Measurements from ENCODE around the gene SALL4.
"Not testable (repeated sequence)": the region's sequence is repeated elsewhere in the genome, so short reads cannot be mapped to it uniquely, and the experiment has no call there.

SALL4 gene

GRCh38 chr20:51766994-51767866 is 35.1 kb downstream of the SALL4 start:
- no peak for DNase-seq (ENCODE audit: low read depth in 1 of 2, low spot score in 1 of 2)

DNA sequence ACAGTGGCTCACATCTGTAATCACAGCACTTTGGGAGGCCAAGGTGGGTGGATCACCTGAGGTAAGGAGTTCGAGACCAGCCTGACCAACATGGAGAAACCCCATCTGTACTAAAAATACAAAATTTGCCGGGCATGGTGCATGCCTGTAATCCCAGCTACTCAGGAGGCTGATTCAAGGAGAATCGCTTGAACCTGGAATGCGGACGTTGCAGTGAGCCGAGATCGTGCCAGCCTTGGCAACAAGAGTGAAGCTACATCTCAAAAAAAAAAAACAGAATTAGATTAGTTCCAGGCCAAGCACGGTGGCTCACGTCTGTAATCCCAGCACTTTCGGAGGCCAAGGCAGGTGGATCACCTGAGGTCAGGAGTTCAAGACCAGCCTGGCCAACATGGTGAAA is 36.9 kb downstream of the SALL4 start:
- not testable (repeated sequence) for DNase-seq (ENCODE audit: low read depth in 1 of 2, low spot score in 1 of 2)

DNA sequence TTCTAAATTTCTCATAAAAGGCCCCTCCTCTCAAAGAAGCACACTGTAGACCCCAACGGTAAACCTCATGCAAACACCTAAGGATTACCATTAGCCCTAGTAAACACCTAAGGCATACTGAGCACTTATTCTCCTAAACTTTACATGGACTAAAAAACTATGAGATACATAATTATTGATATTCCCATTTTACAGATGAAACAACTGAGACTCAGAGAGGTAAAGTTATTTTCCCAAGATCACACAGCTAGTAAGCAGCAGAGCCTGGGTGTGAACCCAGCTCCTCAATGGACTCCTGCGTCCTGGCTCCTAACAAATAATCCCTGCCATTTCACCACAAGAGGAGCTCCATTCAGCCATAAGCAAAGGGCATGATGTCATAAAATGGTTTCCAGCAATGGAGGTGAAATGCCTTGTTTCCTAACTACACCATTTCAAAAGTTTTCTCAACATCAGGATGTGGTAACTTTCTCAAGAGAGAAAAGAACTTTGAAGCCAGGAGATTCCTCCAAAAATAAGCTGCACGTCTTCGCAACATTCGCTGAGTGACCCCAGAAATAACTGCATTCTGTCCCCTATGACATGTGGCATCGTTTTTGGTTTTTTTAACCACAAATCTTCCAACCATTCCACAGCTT is 38.2 kb downstream of the SALL4 start:
- no peak for DNase-seq (ENCODE audit: low read depth in 1 of 2, low spot score in 1 of 2)

- DNase-seq (ENCODE audit: low read depth in 1 of 2, low spot score in 1 of 2): no peak
Measured at GRCh38 chr20:51760905-51761546, 41.3 kb downstream of the SALL4 start.

GRCh38 chr20:51759769-51760510 is 42.4 kb downstream of the SALL4 start:
- DNase-seq (ENCODE audit: low read depth in 1 of 2, low spot score in 1 of 2): no peak

DNA sequence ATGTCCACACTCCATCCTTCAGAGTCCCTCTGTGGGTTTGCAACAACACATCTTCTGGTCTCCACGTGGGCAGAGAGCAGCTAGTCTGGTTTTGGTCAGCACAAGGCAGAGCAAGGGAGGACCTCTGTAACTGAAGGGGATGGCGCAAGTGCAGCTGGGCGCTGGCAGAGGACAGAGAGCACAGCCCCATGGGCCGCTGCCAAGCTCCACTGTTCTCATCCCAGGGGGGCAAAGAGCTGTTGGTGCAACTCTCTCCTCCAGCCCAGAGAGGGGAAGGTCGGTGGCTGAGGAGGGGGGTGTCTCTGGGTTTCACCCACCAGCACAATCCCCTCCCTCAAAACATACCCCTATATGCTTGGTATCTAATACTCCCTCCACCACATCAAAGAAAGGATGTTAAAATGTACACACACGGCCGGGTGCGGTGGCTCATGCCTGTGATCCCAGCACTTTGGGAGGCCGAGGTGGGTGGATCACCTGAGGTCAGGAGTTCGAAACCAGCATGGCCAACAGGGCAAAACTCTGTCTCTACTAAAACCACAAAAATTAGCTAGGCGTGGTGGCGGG is 43.3 kb downstream of the SALL4 start:
- DNase-seq (ENCODE audit: low read depth in 1 of 2, low spot score in 1 of 2): no peak

DNA sequence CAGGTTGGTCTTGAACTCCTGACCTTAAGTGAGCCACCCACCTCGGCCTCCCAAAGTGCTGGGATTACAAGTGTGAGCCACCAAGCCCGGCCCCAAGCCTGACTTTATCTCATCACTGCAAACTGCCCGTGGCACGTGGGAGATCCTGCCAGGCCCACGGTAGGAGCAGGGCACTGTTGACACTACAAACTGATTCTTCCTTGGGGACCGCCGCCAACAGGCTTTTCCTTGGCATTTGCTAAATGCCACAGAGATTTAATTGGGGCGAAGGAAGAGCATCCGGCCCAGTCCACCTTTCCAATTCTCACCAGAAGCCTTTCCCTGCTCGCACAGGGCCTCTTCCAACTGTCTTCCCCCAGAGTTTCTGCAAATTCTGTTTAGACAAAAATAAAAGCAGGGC is 45.1 kb downstream of the SALL4 start:
- no peak for DNase-seq (ENCODE audit: low read depth in 1 of 2, low spot score in 1 of 2)

- DNase-seq (ENCODE audit: low read depth in 1 of 2, low spot score in 1 of 2): no peak
Measured at GRCh38 chr20:51756653-51757052, 45.7 kb downstream of the SALL4 start.

GRCh38 chr20:51753220-51753619 is 49.1 kb downstream of the SALL4 start:
- DNase-seq (ENCODE audit: low read depth in 1 of 2, low spot score in 1 of 2): not testable (repeated sequence)

DNA sequence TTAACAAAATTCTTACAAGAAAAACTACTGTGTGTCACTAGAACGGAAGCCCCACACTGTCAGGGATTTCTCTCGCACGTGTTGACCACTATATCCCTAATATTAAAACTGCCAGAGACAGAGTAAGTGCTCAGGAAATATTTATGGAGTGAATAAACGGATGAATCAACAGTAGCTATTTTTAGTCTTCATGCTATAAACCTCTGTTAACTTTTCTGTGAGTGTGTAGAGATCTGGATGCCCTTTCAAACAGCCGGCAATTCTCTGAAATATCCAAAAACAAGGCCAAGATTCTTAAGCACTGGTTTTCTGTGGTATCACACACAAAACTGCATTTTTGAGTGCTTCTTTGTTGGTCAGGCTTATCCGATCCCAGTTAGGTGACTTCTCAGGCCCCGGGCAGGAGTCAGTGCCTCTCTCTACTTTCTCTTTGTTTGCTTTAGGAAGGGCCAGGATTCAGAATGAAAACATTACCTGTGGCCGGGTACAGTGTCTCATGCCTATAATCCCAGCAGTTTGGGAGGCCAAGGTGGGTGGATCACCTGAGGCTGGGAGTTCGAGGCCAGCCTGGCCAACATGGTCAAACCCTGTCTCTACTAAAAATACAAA is 49.9 kb downstream of the SALL4 start:
- no peak for DNase-seq (ENCODE audit: low read depth in 1 of 2, low spot score in 1 of 2)

GRCh38 chr20:51750770-51751388 is 51.4 kb downstream of the SALL4 start:
- DNase-seq (ENCODE audit: low read depth in 1 of 2, low spot score in 1 of 2): no peak

GRCh38 chr20:51750037-51750769 is 52.1 kb downstream of the SALL4 start:
- DNase-seq (ENCODE audit: low read depth in 1 of 2, low spot score in 1 of 2): no peak

- DNase-seq (ENCODE audit: low read depth in 1 of 2, low spot score in 1 of 2): no peak
Measured at GRCh38 chr20:51749674-51750036, 52.7 kb downstream of the SALL4 start.

- no peak for DNase-seq (ENCODE audit: low read depth in 1 of 2, low spot score in 1 of 2)
Measured at GRCh38 chr20:51747182-51747911, 55.0 kb downstream of the SALL4 start.

DNA sequence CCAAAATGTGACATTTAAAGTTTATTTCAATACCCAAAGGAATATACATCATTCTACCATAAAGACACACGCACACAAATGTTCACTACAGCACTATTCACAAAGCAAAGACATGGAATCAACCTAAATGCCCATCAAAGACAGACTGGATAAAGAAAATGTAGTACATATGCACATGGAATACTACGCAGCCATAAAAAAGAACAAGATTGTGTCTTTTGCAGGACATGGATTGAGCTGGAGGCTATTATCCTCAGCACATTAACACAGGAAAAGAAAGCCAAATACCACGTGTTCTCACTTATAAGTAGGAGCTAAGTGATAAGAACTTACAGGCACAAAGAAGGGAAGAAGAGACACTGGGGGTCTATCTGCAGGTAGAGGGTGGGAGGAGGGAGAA is 56.5 kb downstream of the SALL4 start:
- DNase-seq (ENCODE audit: low read depth in 1 of 2, low spot score in 1 of 2): no peak

DNA sequence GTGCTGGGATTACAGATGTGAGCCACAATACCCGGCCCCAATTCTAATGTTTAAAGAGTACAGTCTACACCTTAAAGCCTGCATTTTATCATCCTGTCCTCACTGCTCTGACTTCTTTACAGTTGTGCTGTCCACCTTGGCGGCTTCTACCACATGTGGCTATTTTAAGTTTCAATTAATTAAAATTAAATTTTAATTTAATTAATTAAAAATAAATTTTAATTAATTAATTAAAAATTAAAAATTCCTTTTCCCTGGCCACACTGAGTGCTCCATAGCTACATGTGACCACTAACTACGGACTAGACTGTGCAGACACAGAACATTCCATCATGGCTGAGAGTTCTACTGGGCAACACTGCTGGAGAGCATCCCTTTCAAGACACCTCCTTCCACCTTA is 61.5 kb downstream of the SALL4 start:
- DNase-seq (ENCODE audit: low read depth in 1 of 2, low spot score in 1 of 2): no peak

DNA sequence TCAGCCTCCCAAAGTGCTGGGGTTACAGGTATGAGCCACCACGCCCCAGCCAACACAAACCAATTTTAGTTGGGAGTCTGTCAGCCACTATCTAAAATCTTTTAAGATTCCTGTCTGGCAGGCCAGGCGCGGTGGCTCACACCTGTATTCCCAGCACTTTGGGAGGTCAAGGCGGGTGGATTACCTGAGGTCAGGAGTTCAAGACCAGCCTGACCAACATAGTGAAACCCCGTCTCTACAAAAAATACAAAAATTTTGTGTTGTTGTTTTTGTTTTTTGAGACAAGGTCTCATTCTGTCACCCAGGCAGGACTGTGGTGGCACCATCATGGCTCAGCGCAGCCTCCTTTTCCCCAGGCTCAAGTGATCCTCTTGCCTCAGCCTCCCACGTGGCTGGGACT is 62.0 kb downstream of the SALL4 start:
- not testable (repeated sequence) for DNase-seq (ENCODE audit: low read depth in 1 of 2, low spot score in 1 of 2)

DNA sequence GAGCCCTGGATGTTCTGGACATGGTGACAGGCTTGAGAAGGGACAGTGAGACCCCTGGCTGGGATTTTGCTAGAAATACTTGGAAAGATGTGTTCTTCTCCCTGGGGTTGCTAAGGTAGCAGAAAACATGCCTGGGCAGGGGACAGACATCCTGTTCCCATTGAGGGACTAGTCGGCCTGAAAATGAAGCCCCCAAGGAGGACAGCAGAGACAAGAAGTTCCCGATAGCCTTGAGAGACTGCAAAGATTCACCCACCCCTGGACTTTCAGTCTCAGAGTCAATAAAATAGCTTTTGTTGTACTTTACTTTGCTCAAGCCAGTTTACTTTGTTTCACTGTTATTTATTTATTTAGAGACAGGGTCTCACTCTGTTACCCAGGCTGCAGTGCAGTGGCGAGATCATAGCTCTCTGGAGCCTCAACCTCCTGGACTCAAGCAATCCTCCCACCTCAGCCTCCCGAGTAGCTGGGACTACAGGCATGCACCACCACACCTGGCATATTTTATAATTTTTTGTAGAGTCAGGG is 62.5 kb downstream of the SALL4 start:
- no peak for DNase-seq (ENCODE audit: low read depth in 1 of 2, low spot score in 1 of 2)

Measured in activated T-helper 1 cell treated with anti-CD3 and anti-CD28 coated beads, Interleukin-2, amount 50 U/mL, for 16 hours (primary cell).